AG20443 (cell line): ENCODE data around the gene KLF8.

Experiments
- DNase-seq: peaks from one replicate; pipeline ENCODE4 v3.0.0; 2012; ENCODE audit warnings: low spot score, mixed read lengths

KLF8 gene

DNA sequence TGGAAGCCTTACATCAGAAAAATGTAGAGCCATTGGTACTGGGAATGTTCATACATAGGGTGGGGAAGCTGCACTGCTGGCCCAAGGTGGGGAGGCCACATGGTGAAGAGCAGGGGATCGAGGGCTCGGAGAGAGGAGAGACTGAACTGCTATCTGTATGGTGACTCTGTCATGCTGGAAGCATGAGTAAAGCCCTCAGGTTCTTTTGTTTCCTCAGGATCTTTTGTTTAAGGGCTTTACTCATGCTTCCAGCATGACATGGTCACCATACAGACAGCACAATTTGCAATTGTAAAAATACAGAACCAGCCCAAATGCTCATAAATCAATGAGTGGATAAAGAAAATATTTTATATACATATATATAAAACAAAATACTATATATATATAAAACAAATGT lies 78.4 kb downstream of the KLF8 start:
- DNase-seq, result no peak

DNA sequence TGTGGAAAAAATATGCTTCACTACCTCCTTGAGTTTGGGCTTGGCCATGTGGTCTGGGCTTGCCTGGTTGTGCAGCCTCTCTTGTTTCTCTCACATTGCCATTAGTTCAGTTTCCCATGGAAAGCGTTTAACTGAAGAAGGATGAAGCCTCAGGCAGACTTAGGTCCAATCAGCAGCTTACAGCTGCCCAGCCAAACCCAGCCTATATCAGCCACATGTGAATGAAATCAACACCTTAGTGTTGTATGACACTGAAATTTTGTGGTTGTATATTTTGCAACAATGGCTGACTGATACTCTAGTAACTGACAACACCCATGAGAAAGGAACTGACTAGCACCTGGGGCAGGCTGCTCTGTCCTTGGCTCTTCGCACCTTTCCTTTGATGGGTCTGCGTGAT lies 81.2 kb downstream of the KLF8 start:
- DNase-seq, result no peak

GRCh38 chrX:56314334-56314733 lies 82.2 kb downstream of the KLF8 start:
- no peak for DNase-seq

DNA sequence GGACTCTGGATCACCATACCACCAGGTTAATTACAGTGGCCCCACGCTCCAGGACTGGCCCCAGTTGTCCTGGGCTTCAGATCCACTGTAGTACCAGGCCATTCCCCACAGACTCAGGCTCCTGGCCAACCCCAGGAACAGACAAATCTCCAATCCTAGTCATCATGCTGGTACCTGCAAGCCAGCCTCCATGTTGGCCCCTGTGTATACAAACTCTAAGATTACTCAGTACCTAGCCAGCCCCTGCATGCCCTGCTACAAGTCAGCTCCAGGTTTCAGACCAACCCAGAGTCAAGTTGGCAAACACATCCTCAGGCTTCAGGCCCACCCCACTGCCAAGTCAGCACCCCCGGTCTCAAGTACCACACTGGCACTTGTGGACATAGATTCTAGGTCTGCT lies 85.9 kb downstream of the KLF8 start:
- DNase-seq, result no peak

DNA sequence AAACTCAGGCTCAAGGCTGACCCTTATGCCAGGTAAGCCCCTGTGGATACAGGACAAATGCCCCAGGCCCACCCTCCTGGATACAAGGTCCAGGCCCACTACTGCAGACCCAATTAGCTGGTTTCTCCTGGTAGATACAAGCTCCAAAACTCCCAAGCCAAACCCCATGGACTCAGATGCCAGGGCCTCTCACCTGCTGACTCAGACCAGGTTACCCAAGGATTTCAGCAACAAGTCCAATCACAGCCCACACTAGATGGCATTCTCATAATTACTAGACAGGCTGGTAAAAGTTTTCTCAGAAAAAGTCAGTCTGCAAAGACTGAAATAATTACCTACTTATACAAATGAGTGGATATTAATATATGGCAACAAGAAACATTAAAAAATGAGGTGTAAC lies 87.0 kb downstream of the KLF8 start:
- no peak for DNase-seq
